Stimulated activated effector memory CD8-positive, alpha-beta T cell treated with anti-CD3 and anti-CD28 coated beads, Interleukin-12 subunit alpha, Interleukin-12 subunit beta, amount 100 ng/mL, for 72 hours (primary cell): ENCODE measurements around the gene RNF38.
"Not testable (repeated sequence)": the region's sequence is repeated elsewhere in the genome, so short reads cannot be mapped to it uniquely, and the experiment has no call there.

ENCODE experiments used
- ATAC-seq: fragments of 150-1000 bp; cut with Tn5 transposase; 2 replicates; pipeline ENCODE4 v1.10.0; 2021
- DNase-seq, 2 donors: peaks; one replicate each; pipeline ENCODE4 v3.0.0; 2021 to 2022; ENCODE audit warnings: low spot score in 2 of 2
- H3K27ac Mint-ChIP-seq: one replicate; pipeline ENCODE4 v1.8.0; 2022; ENCODE audit warnings: mild to moderate bottlenecking, mixed read lengths
- H3K36me3 Mint-ChIP-seq: one replicate; pipeline ENCODE4 v1.8.0; 2022; ENCODE audit warnings: mild to moderate bottlenecking, mixed read lengths
- H3K4me1 Mint-ChIP-seq: one replicate; pipeline ENCODE4 v1.8.0; 2022; ENCODE audit warnings: mixed read lengths
- H3K4me3 Mint-ChIP-seq: one replicate; pipeline ENCODE4 v1.8.0; 2022; ENCODE audit warnings: mild to moderate bottlenecking, mixed read lengths
- H3K9me3 Mint-ChIP-seq: one replicate; pipeline ENCODE4 v1.8.0; 2022; ENCODE audit warnings: mixed read lengths

Gene RNF38

GRCh38 chr9:36424289-36425055, 24.4 kb upstream of the RNF38 start:
- Mint-ChIP-seq H3K4me1 (peaks cover 23% of the 10 kb centered on the region), H3K27ac (no peak overlapping the region), H3K36me3 (peaks cover 38% of the 10 kb centered on the region)

GRCh38 chr9:36423206-36423605, 23.1 kb upstream of the RNF38 start:
- DNase-seq: no peak
- Mint-ChIP-seq H3K27ac (no peak overlapping the region), H3K4me1 (peaks cover 17% of the 10 kb centered on the region), H3K4me3 (no peak overlapping the region), H3K9me3 (no peaks in the 10 kb centered on the region), H3K36me3 (peaks cover 34% of the 10 kb centered on the region)
- no peak for ATAC-seq

More at GRCh38 chr9:36424289-36425055, 24.4 kb upstream of the RNF38 start:
- no peak for DNase-seq
- H3K4me3 Mint-ChIP-seq: no peak overlapping the region
- ATAC-seq: no peak
- H3K9me3 Mint-ChIP-seq: no peaks in the 10 kb centered on the region

- Mint-ChIP-seq H3K9me3 (no peaks in the 10 kb centered on the region), H3K4me1 (peaks cover 6% of the 10 kb centered on the region), H3K36me3 (peaks cover 41% of the 10 kb centered on the region), H3K27ac (no peak overlapping the region), H3K4me3 (no peak overlapping the region)
- ATAC-seq (no peak), DNase-seq (no peak)
Measured at GRCh38 chr9:36416890-36417289, 16.8 kb upstream of the RNF38 start.

- Mint-ChIP-seq H3K4me1 (peaks cover 7% of the 10 kb centered on the region), H3K4me3 (no peak overlapping the region), H3K9me3 (no peaks in the 10 kb centered on the region), H3K27ac (peak overlapping the region; percentile 70), H3K36me3 (peaks cover 32% of the 10 kb centered on the region)
- DNase-seq (no peak), ATAC-seq (no peak)
Measured at GRCh38 chr9:36415822-36416525, 15.9 kb upstream of the RNF38 start.

GRCh38 chr9:36411410-36411809, 11.3 kb upstream of the RNF38 start:
- not testable (repeated sequence) for H3K4me3 Mint-ChIP-seq, ATAC-seq, DNase-seq, H3K9me3 Mint-ChIP-seq, H3K27ac Mint-ChIP-seq, H3K36me3 Mint-ChIP-seq
- H3K4me1 Mint-ChIP-seq: peaks cover 17% of the 10 kb centered on the region

- ATAC-seq, H3K36me3 Mint-ChIP-seq, H3K9me3 Mint-ChIP-seq, DNase-seq, H3K4me3 Mint-ChIP-seq: not testable (repeated sequence)
- H3K4me1 Mint-ChIP-seq: peaks cover 17% of the 10 kb centered on the region
- peak overlapping the region; percentile 50 for H3K27ac Mint-ChIP-seq
Measured at GRCh38 chr9:36409076-36409475, 9.0 kb upstream of the RNF38 start.

- DNase-seq: peak; percentile 35 to 71
- peak overlapping the region; percentile 33 for H3K27ac Mint-ChIP-seq
- peak; percentile 89 for ATAC-seq
- no peak overlapping the region for H3K4me3 Mint-ChIP-seq
- peaks cover 15% of the 10 kb centered on the region for H3K4me1 Mint-ChIP-seq
- H3K9me3 Mint-ChIP-seq: no peaks in the 10 kb centered on the region
- no peaks in the 10 kb centered on the region for H3K36me3 Mint-ChIP-seq
Measured at GRCh38 chr9:36407122-36407723, 7.2 kb upstream of the RNF38 start.

- Mint-ChIP-seq H3K4me1 (peaks cover 42% of the 10 kb centered on the region), H3K4me3 (peak overlapping the region; percentile 6), H3K27ac (peak overlapping the region; percentile 94), H3K9me3 (no peaks in the 10 kb centered on the region), H3K36me3 (peaks cover 18% of the 10 kb centered on the region)
- ATAC-seq: no peak
- DNase-seq: no peak
Measured at GRCh38 chr9:36402536-36402935, 2.5 kb upstream of the RNF38 start.

GRCh38 chr9:36401897-36402480, 1.9 kb upstream of the RNF38 start:
- Mint-ChIP-seq H3K36me3 (peaks cover 18% of the 10 kb centered on the region), H3K9me3 (no peaks in the 10 kb centered on the region), H3K4me1 (peaks cover 38% of the 10 kb centered on the region), H3K27ac (peak overlapping the region; percentile 94), H3K4me3 (peak overlapping the region; percentile 88)
- no peak for ATAC-seq
- DNase-seq: no peak

GRCh38 chr9:36401164-36401740, 1.2 kb upstream of the RNF38 start:
- no peaks in the 10 kb centered on the region for H3K9me3 Mint-ChIP-seq
- peaks cover 18% of the 10 kb centered on the region for H3K36me3 Mint-ChIP-seq
- ATAC-seq (peak; percentile 83), DNase-seq (no peak)
- peak overlapping the region; percentile 94 for H3K27ac Mint-ChIP-seq
- peaks cover 38% of the 10 kb centered on the region for H3K4me1 Mint-ChIP-seq
- H3K4me3 Mint-ChIP-seq: peak overlapping the region; percentile 88

- Mint-ChIP-seq H3K36me3 (peaks cover 18% of the 10 kb centered on the region), H3K27ac (peak overlapping the region; percentile 94)
Measured at GRCh38 chr9:36400332-36401163, 479 bp upstream of the RNF38 start.

GRCh38 chr9:36398745-36399144, 1.3 kb downstream of the RNF38 start:
- H3K27ac Mint-ChIP-seq: peak overlapping the region; percentile 94
- peak overlapping the region; percentile 88 for H3K4me3 Mint-ChIP-seq
- H3K9me3 Mint-ChIP-seq: no peaks in the 10 kb centered on the region
- ATAC-seq (no peak), DNase-seq (no peak)
- H3K36me3 Mint-ChIP-seq: peaks cover 18% of the 10 kb centered on the region
- H3K4me1 Mint-ChIP-seq: peaks cover 59% of the 10 kb centered on the region

More at GRCh38 chr9:36400332-36401163, 479 bp upstream of the RNF38 start:
- peak; percentile 87 to 94 for DNase-seq
- ATAC-seq: peak; percentile 87
- H3K4me1 Mint-ChIP-seq: peaks cover 45% of the 10 kb centered on the region
- H3K9me3 Mint-ChIP-seq: no peaks in the 10 kb centered on the region
- peak overlapping the region; percentile 88 for H3K4me3 Mint-ChIP-seq

GRCh38 chr9:36396985-36397384, 3.1 kb downstream of the RNF38 start:
- ATAC-seq (no peak), DNase-seq (no peak)
- Mint-ChIP-seq H3K4me3 (no peak overlapping the region), H3K4me1 (peaks cover 62% of the 10 kb centered on the region), H3K9me3 (no peaks in the 10 kb centered on the region), H3K36me3 (peaks cover 18% of the 10 kb centered on the region), H3K27ac (no peak overlapping the region)

GRCh38 chr9:36392489-36392888, 7.6 kb downstream of the RNF38 start:
- H3K36me3 Mint-ChIP-seq: peaks cover 31% of the 10 kb centered on the region
- H3K27ac Mint-ChIP-seq: no peak overlapping the region
- peaks cover 62% of the 10 kb centered on the region for H3K4me1 Mint-ChIP-seq
- ATAC-seq (no peak), DNase-seq (no peak)
- H3K4me3 Mint-ChIP-seq: no peak overlapping the region
- H3K9me3 Mint-ChIP-seq: no peaks in the 10 kb centered on the region
